Loucy (cell line): ENCODE measurements around the gene KCNMA1.

Source experiments
- H2AFZ ChIP-seq: fragments of 200-600 bp; sonication (generic); 2 replicates; pipeline ENCODE4 v1.6.0; 2016; ENCODE audit warnings: antibody characterized with exemption, mild to moderate bottlenecking, low read length, moderate library complexity
- H3F3A ChIP-seq: fragments of 200-600 bp; 2 replicates; pipeline ENCODE4 v1.6.0; 2016; ENCODE audit warnings: antibody characterized with exemption, low read depth, mild to moderate bottlenecking
- H3K27me3 ChIP-seq: fragments of 200-600 bp; sonication (generic); 2 replicates; pipeline ENCODE4 v1.6.1; 2014; ENCODE audit warnings: low read length, mild to moderate bottlenecking; ENCODE audit not compliant: insufficient read depth, poor library complexity, severe bottlenecking
- H3K36me3 ChIP-seq: fragments of 200-600 bp; sonication (generic); 2 replicates; pipeline ENCODE4 v1.6.1; 2016; ENCODE audit warnings: low read length; ENCODE audit not compliant: insufficient read depth
- H3K4me1 ChIP-seq: fragments of 200-600 bp; sonication (generic); 2 replicates; pipeline ENCODE4 v1.5.1; 2014; ENCODE audit warnings: low read length, mild to moderate bottlenecking; ENCODE audit not compliant: insufficient read depth, poor library complexity, severe bottlenecking
- H3K4me2 ChIP-seq: fragments of 200-600 bp; sonication (generic); 2 replicates; pipeline ENCODE4 v1.6.0; 2014; ENCODE audit warnings: antibody characterized with exemption, low read length, low read depth, mild to moderate bottlenecking; ENCODE audit not compliant: poor library complexity, severe bottlenecking
- H3K4me3 ChIP-seq: fragments of 200-600 bp; sonication (generic); 2 replicates; pipeline ENCODE4 v1.5.1; 2014; ENCODE audit warnings: low read length, mild to moderate bottlenecking, mixed read lengths; ENCODE audit not compliant: poor library complexity, severe bottlenecking
- H3K79me2 ChIP-seq: fragments of 200-600 bp; sonication (generic); 2 replicates; pipeline ENCODE4 v1.6.1; 2014; ENCODE audit warnings: low read length; ENCODE audit not compliant: insufficient read depth
- H3K9ac ChIP-seq: fragments of 200-600 bp; sonication (generic); 2 replicates; pipeline ENCODE4 v1.6.0; 2014; ENCODE audit warnings: mild to moderate bottlenecking, low read depth, low read length, moderate library complexity; ENCODE audit not compliant: poor library complexity, severe bottlenecking
- H3K9me2 ChIP-seq: fragments of 200-600 bp; sonication (generic); replicated peaks from 2 replicates; pipeline ENCODE4 v1.6.1; 2016; ENCODE audit warnings: low read depth, low read length, mixed read lengths
- H3K9me3 ChIP-seq: fragments of 200-600 bp; sonication (generic); 2 replicates; pipeline ENCODE4 v1.6.1; 2014; ENCODE audit warnings: mild to moderate bottlenecking, antibody characterized with exemption, low read length, low read depth; ENCODE audit not compliant: insufficient read depth
- H4K20me1 ChIP-seq: fragments of 200-600 bp; sonication (generic); 2 replicates; pipeline ENCODE4 v1.6.0; 2014; ENCODE audit warnings: antibody characterized with exemption, low read length, mild to moderate bottlenecking; ENCODE audit not compliant: insufficient read depth, poor library complexity, severe bottlenecking
- CTCF ChIP-seq: fragments of 200-600 bp; sonication (generic); conservative IDR thresholded peaks from 2 replicates; pipeline ENCODE4 v1.5.1; 2014; ENCODE audit warnings: mild to moderate bottlenecking, antibody characterized with exemption, low read length
- EZH2phosphoT487 ChIP-seq: fragments of 200-600 bp; IDR thresholded peaks from 2 replicates; pipeline ENCODE4 v1.6.1; 2018; ENCODE audit warnings: antibody characterized with exemption, mild to moderate bottlenecking, moderate library complexity, borderline replicate concordance

KCNMA1 gene

GRCh38 chr10:76973091-76974016 is 664.3 kb downstream of the KCNMA1 start:
- TF ChIP-seq EZH2phosphoT487 (no peak), CTCF (no peak)
- H3K4me2 ChIP-seq: no peak overlapping the region
- no peaks in the 10 kb centered on the region for H3K9me3 ChIP-seq
- H3K79me2 ChIP-seq: no peaks in the 10 kb centered on the region
- no peaks in the 10 kb centered on the region for H4K20me1 ChIP-seq
- peaks cover 14% of the 10 kb centered on the region for H3K4me1 ChIP-seq
- no peak overlapping the region for H3K9ac ChIP-seq
- H3K9me2 ChIP-seq: no peaks in the 10 kb centered on the region
- no peak overlapping the region for H2AFZ ChIP-seq
- H3K36me3 ChIP-seq: no peaks in the 10 kb centered on the region
- no peak overlapping the region for H3K4me3 ChIP-seq
- H3F3A ChIP-seq: no peaks in the 10 kb centered on the region
- H3K27me3 ChIP-seq: no peaks in the 10 kb centered on the region

GRCh38 chr10:76972541-76972940 is 665.1 kb downstream of the KCNMA1 start:
- Histone ChIP-seq H3K4me3 (no peak overlapping the region), H3F3A (no peaks in the 10 kb centered on the region)
- no peak for TF ChIP-seq EZH2phosphoT487

GRCh38 chr10:76971547-76972170 is 665.9 kb downstream of the KCNMA1 start:
- no peak overlapping the region for H3K4me3 ChIP-seq
- TF ChIP-seq CTCF (no peak), EZH2phosphoT487 (no peak)
- no peaks in the 10 kb centered on the region for H3K27me3 ChIP-seq
- H4K20me1 ChIP-seq: no peaks in the 10 kb centered on the region
- H3F3A ChIP-seq: no peaks in the 10 kb centered on the region
- no peaks in the 10 kb centered on the region for H3K79me2 ChIP-seq
- no peaks in the 10 kb centered on the region for H3K36me3 ChIP-seq
- no peak overlapping the region for H3K4me2 ChIP-seq
- no peak overlapping the region for H3K9ac ChIP-seq
- no peaks in the 10 kb centered on the region for H3K9me3 ChIP-seq
- H2AFZ ChIP-seq: no peak overlapping the region
- H3K4me1 ChIP-seq: peaks cover 14% of the 10 kb centered on the region
- no peaks in the 10 kb centered on the region for H3K9me2 ChIP-seq

More at GRCh38 chr10:76972541-76972940, 665.1 kb downstream of the KCNMA1 start:
- Histone ChIP-seq H3K4me2 (no peak overlapping the region), H3K79me2 (no peaks in the 10 kb centered on the region), H3K4me1 (peaks cover 14% of the 10 kb centered on the region), H3K27me3 (no peaks in the 10 kb centered on the region), H3K9me3 (no peaks in the 10 kb centered on the region), H3K9me2 (no peaks in the 10 kb centered on the region), H4K20me1 (no peaks in the 10 kb centered on the region), H3K9ac (no peak overlapping the region), H3K36me3 (no peaks in the 10 kb centered on the region), H2AFZ (no peak overlapping the region)
